ENCODE results near the gene KLHL42.

Gene KLHL42

DNA sequence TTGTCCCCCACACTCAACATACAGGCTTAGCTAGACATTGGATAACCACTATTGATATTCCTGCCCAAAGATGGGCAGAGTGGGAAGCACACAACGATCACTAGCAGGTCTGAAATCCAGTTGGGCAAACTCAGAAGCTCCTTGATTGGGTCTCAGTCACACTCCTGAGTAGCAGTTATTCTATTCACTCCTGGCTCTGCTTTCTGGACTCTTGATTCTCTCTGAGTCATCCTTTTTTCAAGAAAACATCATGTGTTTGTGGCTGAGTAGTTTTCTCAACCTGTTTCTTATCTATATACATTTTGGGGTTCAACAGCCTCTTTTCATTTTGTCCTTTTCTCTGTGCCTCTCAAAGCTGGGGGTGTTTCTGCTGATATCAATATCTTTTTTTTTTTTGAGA, 46.0 kb downstream of the KLHL42 start:
- DNase-seq (ENCODE audit: low read depth, low spot score): no peak
- no peak overlapping the region for H3K4me3 ChIP-seq (ENCODE audit: low read depth, low read length)
- ChIA-PET POLR2A (no interaction called here), CTCF (interaction anchor here (0.8 to 1.4 kb wide), 2 partner anchors 14 to 36 kb away, joined by 3 to 6 read pairs; no protein-coding TSS in a partner anchor)
- TF ChIP-seq, protein P1, sequence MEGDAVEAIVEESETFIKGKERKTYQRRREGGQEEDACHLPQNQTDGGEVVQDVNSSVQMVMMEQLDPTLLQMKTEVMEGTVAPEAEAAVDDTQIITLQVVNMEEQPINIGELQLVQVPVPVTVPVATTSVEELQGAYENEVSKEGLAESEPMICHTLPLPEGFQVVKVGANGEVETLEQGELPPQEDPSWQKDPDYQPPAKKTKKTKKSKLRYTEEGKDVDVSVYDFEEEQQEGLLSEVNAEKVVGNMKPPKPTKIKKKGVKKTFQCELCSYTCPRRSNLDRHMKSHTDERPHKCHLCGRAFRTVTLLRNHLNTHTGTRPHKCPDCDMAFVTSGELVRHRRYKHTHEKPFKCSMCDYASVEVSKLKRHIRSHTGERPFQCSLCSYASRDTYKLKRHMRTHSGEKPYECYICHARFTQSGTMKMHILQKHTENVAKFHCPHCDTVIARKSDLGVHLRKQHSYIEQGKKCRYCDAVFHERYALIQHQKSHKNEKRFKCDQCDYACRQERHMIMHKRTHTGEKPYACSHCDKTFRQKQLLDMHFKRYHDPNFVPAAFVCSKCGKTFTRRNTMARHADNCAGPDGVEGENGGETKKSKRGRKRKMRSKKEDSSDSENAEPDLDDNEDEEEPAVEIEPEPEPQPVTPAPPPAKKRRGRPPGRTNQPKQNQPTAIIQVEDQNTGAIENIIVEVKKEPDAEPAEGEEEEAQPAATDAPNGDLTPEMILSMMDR (IDR thresholded peaks at IDR 0.05; ENCODE audit: insufficient read depth, low read length, missing control alignments): no peak

GRCh38 chr12:27828196-27828595, 48.2 kb downstream of the KLHL42 start:
- no peak overlapping the region for H3K4me3 ChIP-seq (ENCODE audit: low read depth, low read length)
- CTCF ChIA-PET: interaction anchor here (0.7 to 4.9 kb wide), 4 partner anchors 7 to 112 kb away, joined by 3 to 45 read pairs (median 12); no protein-coding TSS in a partner anchor
- TF ChIP-seq, protein P1 (IDR thresholded peaks at IDR 0.05; ENCODE audit: insufficient read depth, low read length, missing control alignments): no peak
- POLR2A ChIA-PET: interaction anchor here (0.6 kb wide), 1 partner anchor 134 kb away, joined by 3 read pairs; no protein-coding TSS in a partner anchor
- no peak for DNase-seq (ENCODE audit: low read depth, low spot score)

DNA sequence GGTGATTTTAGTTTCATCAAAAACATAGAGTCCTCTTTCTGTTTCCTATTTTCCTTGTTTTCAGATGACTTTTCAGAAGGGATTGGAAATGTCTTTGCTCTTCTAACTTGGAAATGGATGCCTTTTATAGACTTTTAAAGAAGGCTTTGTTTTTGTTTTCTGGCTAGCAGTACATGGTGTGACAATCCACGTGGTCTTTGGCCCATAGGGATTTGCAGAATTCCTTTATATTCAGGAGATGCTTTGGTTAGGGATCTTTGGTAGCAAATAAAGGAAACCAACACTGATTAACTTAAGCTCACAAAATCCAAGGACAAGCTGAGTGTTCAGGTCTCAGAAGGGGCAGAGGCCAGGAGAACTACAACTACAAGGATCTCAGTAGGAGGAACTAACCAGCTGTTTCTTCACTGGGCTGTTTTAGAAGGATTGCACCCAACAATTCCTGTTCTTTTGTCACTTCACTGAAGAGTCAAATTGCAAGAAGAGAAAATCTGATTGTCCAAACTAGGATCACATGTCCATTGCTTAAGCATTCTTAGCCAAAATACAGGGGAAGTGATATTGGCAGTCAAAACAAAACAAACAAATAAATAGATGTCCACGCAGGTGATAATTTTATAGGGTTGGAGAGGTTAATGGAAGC, 58.6 kb downstream of the KLHL42 start:
- POLR2A ChIA-PET: no interaction called here
- DNase-seq (ENCODE audit: low read depth, low spot score): no peak
- H3K4me3 ChIP-seq (ENCODE audit: low read depth, low read length): no peak overlapping the region
- TF ChIP-seq, protein P1 (IDR thresholded peaks at IDR 0.05; ENCODE audit: insufficient read depth, low read length, missing control alignments): no peak
- CTCF ChIA-PET: interaction anchor here (1.0 to 4.5 kb wide), 2 partner anchors 13 to 16 kb away, joined by 3 to 17 read pairs; no protein-coding TSS in a partner anchor

DNA sequence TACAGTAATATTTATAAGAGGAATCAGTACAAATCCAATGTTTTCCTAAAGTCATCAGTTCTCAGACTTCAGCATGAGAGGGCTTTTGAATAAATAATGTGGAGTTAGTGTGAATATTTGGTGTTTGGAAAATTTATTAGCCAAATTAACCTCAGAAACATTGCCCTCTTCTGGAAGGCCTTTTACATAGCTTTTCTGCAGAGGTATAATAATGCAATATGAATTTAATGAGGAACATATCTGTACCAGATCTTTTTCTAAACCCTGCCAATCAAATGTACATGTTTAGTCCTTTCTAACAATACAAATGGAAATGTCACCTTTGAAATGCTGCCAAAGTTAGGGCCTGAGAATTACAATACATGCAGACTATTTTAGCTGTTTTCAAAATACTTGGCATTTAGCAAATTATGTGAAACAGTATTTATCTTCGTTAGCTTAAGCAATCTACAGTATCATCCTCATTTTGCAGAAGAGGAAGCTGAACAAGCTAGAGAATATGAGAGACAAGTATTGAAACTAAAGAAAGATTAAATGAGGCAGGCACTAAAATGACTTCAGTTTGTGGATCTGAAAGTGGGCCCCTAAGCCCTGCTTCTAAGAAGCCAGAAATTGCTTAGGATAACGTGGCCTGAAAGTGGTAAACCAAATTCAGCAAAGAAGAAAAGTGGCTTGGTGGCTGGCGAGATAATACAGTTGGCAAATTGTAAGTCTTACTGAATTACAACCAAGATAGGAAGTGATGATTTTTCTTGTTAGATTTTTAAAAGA, 60.4 kb downstream of the KLHL42 start:
- ChIA-PET POLR2A (no interaction called here), CTCF (interaction anchor here (0.6 to 4.5 kb wide), 14 partner anchors 11 to 1234 kb away, joined by 3 to 22 read pairs (median 5); no protein-coding TSS in a partner anchor)
- H3K4me3 ChIP-seq (ENCODE audit: low read depth, low read length): no peak overlapping the region
- TF ChIP-seq, protein P1 (IDR thresholded peaks at IDR 0.05; ENCODE audit: insufficient read depth, low read length, missing control alignments): peak; percentile 32
- no peak for DNase-seq (ENCODE audit: low read depth, low spot score)

- DNase-seq (ENCODE audit: low read depth, low spot score): no peak
- ChIA-PET CTCF (interaction anchor here (0.8 to 4.5 kb wide), 4 partner anchors 10 to 21 kb away, joined by 3 to 17 read pairs (median 4); no protein-coding TSS in a partner anchor), POLR2A (no interaction called here)
- no peak overlapping the region for H3K4me3 ChIP-seq (ENCODE audit: low read depth, low read length)
- TF ChIP-seq, protein P1 (IDR thresholded peaks at IDR 0.05; ENCODE audit: insufficient read depth, low read length, missing control alignments): no peak
Measured at GRCh38 chr12:27841392-27841882, 61.4 kb downstream of the KLHL42 start.
